Heart left ventricle (tissue), 13 donors: ENCODE measurements around the gene ZNF697.

Experiments used
- CTCF ChIP-seq, 12 donors: fragments of 200-600 bp; sonication (generic) in 4 of 12; IDR thresholded peaks; one replicate each; pipeline versions ENCODE4 v1.5.0 to v1.8.0; 2018 to 2022; ENCODE audit warnings: antibody characterized with exemption in 12 of 12, mild to moderate bottlenecking in 5 of 12
- POLR2A ChIP-seq, 2 donors: fragments of 450-650 bp; IDR thresholded peaks; one replicate each; pipeline ENCODE4 v1.6.1; 2017; ENCODE audit warnings: antibody characterized with exemption in 2 of 2, mild to moderate bottlenecking in 2 of 2, moderate library complexity in 2 of 2
- donor health status: ischemic (EF 13 %, LVEDD 7.1; RV severe dilation, severe dysfunction).
- donor health status: DM: no; HTN: yes; CAD: no.
- donor health status: DM: no; HTN: no; CAD: no.
- donor health status: ischemic (EF 25% LVEDD 6.9; RV normal size, moderate dysfunction).
- donor health status: ischemic (EF 25% LVEDD 5.7; RV mildly dilated, moderate dysfunction).
- donor health status: ischemic (EF 35%, LVEDD 5.7; RV mildly dilated, moderate dysfunction).
- donor health status: nonischemic (EF 11% LVEDD 7.7; RV severe dilation, severe dysfunction).
- donor health status: DM: yes; HTN: yes; CAD: no.
- donor health status: PGD.
- donor health status: ischemic (EF 29% LVEDD 5.4; RV normal size, mild dysfunction).
- donor health status: nonischemic (EF 23%, LVEDD 6.1; RV moderate dilation, normal function).

GRCh38 chr1:119662034-119662437, 14.0 kb upstream of the ZNF697 start:
- TF ChIP-seq POLR2A (IDR thresholded peaks at IDR 0.05) = no peak
- TF ChIP-seq CTCF (IDR thresholded peaks at IDR 0.05) = no peak
